NCI-H2029 treated with DMSO at 0.1 percent for 48 hours (cell line): ENCODE results near the gene BCL11B.
A peak's percentile ranks its signal among the peaks of the same experiment; 100 is the strongest.

Experiments
- DNase-seq: peaks from one replicate; lab custom pipeline; 2025; lab: John Stamatoyannopoulos, UW

BCL11B gene

DNA sequence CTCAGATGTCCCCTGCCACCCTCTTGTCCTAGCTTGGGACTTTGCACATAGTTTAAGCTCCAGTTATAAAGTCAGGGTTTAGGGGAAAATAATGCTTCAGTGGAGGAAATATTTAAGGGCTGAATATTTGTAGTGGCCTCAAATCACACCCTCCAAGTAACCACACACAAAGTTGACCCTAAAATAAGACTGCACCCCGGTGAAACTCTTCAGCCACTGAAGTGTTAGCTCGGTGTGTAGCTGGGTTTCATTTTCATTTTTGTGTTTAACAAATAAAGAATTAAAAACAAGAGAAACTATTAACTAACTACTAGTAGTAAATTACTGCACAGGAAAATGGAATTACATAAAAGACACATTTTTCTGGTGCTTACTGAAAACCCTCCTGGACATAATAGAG lies 14.8 kb upstream of the BCL11B start:
- DNase-seq, result no peak

DNA sequence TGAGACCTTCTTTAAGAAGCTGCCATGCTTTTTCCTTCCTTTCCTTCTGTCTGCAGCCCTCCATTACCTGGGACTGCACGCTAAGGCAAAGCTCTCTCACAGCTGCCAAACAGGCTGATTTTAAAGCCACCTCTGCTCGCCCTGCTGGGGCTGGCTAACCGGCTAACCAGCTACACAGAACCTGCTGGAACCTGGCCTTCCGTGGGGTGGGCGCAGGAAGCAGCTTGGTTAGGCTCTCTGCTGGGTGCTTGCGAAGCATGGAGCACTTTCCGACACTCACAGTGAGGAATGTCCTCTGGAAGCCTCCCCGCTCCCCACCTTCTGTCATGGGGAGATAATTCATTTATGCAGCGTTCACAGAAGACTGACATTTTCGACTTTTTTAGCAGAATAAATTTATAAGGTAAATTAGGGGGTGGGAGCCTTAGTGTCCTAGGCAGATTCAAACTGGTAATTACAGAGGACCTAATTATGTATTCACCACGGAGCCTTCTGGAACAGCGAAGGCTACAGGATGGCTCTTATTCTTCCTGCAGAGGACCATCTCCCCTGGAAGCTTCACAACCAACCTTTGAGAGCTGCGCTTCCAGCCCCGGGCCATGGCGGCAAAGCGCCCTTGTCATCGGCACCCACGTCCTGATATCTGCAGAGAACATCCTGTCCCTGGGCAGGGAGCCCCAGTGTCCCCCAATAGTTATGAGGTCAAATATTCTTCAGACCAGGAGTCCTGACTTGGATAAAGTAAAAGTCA lies 12.4 kb upstream of the BCL11B start:
- DNase-seq, result no peak

DNA sequence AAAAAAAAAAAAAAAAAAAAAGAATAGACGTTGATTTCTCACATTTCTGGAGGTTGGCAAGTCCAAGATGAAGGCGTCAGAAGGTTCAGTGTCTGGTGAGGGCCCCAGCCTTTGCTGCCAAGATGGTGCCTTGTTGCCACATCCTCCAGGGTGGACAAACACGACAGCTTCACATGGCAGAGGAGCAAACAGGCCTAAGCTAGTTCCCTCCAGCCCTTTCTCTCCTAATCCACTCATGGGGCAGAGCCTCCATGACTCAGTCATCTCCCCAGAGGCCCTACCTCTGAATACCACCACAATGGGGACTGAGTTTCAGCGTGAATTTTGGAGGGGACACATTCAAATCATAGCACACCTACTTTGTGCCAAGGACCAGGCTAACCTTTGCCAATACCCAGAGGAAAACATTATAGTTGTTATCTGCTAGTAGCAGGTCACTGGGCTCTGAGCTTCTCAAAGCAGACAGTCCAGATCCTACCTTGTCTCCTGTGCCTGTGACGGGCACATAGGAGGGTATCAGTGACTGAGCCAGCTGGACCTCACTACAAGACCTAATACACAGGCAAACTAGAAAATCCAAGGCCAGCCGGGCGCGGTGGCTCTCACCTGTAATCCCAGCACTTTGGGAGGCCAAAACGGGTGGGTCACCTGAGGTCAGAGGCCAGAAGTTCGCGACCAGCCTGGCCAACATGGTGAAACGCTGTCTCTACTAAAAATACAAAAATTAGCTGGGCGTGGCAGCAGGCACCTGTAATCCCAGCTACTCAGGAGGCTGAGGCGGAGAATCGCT lies 10.5 kb upstream of the BCL11B start:
- DNase-seq, result no peak

DNA sequence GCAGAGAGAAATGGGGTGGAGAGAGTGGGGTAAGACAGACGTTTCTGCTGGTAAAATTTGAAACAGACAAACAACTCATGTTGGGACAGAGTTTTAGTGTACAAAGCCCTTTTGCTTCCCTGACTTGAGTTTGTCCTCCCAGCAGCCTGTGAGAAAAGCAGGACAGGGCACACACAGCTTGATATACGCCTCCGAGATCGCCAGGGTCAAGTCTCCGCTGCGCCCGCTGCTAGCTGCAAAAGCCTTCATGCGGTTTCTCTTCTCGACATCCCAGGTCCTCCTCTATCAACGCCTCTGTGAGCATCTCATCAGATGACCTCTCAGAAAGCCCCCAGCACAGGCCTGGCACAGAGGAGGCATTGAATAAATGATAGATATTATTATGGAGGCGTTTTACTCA lies 9.4 kb upstream of the BCL11B start:
- DNase-seq, result no peak

DNA sequence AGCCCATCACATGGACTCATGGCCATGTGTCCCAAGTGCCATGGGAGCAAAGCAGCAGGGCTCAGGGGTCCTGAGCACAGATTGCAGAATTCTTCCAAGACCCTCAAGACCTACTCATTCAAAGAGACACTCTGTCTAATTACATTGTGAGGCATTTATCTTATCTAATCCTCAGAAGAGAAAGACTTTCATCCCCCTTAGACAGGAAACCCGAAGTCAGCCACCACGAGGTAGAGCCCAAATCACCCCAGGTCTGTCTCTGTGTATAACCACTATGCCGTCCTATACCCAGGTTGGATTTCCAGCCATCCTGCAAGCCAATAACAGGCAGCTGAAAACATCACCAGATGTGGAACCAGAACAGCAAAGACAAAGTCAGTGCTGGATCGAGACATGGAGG lies 8.9 kb upstream of the BCL11B start:
- DNase-seq, result no peak

DNA sequence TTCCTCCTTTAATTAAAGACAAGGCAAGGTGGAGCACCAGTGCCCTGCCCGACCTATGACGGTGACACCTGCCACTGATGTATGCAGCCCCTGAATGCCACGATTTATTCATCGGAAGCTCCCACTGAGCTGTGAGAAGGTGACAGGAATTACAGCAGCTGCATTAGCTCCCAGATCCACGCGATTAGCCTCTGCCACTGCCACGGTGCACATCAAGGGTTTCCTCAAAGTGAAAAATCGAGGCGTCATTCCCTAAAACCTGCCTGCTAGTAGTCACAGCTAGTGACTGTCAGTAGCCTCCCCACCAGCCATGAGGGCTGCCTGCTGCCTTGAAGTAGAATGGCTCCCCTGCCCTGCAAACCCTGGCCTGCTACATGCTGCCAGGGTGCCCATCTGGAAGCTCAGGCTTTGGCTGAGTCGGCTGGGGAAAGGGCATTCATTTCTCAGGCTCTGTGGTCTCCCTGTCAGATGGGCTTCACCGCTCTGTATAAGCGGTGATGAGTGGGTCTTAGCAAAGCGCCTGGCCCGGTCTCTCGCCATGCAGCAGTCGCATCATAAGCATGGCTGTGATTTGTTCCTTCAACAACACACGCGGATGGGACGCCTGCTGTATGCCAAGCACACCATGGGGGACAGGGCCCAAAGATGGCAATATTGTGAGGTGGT lies 8.2 kb upstream of the BCL11B start:
- DNase-seq, result no peak

DNA sequence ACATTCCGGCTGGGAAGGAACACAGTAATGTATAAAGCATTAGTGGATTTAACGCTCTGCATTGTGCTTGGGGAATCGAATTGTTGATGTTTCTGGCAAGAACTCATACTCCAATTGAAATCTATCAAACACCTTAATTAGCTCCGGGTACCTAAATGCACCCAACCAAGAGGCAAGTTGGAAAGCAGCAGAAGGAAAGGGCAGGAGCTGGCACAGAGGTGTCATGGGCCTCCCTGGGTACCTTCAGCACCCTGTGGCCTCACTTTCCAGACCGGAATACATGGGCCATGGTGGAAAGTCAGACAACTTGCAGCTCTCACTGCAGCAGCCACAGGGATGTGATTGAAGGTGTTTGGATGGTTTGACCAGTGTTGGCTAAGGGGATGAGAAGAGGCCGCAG lies 6.8 kb upstream of the BCL11B start:
- no peak for DNase-seq

DNA sequence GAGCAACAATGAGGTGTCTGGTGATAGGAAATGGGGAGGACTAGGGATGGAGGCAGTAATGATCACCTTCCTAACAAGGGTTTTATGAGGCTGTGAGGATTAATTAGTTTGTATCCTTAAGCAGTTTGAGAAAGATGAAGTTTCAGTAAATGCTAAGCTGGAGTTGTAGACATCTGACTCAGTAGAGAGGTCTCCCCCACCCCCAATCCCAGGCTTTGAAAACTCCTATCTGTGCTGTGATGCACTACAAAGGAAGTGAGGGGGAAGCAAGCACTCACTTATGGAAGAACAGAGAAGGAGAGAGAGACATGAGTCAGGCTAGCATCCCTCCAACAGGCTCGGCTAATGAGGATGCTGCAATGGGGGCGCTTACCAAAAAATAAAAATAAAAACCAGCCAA lies 5.5 kb upstream of the BCL11B start:
- DNase-seq, result no peak

DNA sequence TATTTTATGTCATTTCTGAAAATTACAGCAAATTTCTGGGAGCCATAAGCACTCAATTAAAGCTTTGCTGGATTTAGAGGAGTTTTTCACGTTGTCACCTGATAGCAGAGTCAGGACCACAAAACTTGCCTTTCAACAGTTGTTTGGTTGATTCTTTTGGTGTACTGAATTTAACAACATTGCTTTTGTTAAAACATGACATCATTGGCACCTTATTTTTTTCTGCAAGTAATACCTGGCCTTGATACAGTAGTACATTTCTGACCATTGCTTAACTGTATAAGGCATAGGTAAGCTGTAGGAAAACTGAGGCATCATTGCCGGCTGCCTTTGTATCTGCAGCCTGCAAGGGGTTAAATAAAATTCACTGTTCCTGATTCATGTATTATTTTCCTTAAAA lies 4.5 kb upstream of the BCL11B start:
- no peak for DNase-seq

DNA sequence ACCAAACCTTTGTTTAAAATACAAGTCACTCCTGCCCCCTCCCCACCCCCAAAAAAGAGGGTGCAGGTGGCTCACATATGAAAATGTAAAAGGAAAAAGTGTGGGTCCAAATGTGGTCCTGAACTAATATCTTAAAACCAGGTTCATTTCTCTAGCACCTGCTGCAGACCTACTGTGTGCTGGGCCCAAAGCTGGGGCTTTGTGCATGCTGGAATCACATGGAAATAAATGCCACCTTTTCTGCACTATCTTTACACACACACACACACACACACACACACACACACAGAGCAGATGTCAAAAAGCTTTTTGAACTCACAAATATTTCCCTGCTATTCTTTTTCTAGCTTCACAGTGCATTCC lies 3.2 kb upstream of the BCL11B start:
- no peak for DNase-seq

DNA sequence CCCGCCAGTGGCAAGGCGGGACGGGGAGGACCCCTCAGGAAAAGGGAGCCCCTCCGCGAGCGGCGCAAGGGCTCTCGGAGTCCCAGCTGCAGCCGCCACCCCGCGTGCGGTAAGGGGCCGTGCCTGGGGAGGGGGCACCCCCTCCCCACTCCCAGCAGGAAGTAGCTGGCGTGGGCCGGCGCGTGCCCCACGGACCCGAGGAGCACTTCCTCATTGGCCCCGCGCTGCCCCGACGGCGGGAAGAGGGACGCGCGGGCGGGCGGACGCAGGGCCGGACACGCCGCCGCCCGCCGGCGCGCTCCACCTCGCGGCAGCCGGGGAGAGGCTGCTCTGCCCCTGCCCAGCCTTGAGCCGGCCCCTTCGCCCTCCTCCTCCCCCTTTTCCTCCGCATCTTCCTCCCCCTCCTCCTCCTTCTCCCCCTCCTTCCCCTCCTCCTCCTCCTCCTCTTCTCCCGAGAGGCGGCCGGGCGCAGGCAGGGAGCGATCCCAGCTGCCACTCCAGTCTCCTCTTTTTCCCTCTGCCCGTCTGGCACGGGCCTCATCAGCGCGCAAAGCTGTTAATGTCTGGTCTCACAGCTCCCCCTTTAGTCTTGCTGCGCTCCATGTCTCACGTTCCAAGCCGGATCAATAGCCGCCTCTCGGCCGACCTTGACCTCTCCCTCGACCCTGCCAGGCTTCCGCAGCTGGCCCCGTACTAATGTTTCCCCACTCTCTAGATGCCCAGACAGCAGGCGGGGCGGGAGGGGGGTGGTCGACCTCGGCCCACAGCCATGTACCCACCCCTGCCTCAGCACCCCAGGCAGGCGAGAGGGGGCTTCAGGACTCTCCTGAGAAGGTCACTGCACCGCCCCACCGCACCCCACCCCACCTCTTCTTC lies 2.6 kb upstream of the BCL11B start:
- DNase-seq, result peak; percentile 56

DNA sequence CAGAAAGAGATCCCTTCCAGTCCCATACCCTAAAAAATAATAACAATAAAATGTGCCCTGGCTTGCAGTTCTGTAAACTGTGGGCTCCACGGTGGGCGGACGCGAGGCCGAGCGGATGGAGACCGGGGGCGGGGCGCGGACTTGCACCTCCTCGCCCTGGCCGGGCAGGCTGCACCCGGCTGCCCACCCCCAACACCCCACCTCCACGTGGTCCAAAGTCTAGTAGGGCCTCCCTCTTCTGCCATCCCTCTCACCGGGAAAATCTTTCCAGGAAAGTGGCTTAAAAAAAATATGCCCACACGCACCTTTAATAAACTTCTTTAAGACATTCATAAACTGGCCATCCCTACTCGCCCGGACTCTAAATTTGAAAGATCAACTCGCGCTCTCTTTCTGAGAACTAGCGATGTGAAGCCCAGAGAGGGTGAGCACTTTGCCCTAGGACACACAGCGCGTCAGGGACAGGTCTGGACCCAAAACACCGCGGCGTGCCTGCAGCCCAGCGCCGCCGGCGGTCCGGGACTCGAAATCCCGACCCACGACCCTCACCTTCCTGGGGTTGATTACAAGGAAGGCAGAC lies 1.9 kb upstream of the BCL11B start:
- DNase-seq, result no peak

DNA sequence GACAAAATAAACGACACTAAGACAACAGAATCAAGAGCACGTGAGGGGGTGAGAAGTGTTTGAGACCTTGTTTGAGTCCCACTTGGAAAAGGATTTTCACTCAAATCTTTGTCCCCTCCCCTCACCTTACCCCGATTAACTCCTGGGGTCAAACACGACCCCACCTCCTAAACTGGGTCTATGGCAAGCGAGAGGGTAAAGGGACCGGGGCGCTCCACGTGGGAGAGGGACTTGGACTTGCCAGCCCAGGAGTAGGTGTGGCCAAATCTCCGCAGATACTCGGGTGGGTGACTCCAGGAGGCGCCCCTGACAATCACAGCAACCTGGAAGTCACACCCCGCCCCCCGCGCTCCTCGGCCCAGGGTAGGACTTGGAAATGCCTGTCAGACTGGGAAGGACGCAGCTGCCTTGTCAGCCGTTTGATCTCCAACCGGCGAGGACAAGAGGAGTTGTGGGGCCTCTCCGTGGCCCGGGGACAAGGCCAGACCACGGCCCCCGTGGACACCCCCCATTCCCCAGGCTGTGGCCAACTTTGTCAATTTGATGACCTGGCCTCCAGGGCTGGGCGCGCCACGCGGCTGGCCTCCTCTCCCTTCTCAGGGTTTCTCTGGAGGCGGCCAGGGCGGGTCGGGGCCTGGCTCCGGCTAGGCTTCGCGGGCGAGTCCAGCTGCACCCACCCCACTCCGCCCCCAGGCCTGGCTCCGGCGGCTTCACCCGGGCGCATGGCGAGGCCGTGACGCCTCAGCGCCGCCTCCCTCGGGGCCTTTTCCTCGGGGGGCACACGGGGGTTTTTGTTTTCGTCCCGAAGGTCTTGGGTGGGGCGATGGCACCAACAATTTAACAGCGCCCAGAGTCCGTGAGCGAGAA lies 1.1 kb upstream of the BCL11B start:
- no peak for DNase-seq

DNA sequence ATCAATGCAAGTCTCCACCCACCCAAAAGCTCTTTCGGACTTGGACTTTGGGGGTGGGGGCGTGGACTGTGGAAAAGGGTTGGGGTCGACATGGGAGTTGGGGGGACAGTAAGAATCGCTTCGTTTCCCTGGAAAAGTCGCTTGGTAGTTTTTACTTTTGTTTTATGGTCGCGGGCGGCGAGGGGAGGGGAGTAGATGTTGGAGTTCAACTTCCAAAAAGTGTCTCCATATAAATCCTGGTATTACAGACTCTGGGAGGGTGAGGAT lies 568 bp upstream of the BCL11B start:
- DNase-seq, result no peak

DNA sequence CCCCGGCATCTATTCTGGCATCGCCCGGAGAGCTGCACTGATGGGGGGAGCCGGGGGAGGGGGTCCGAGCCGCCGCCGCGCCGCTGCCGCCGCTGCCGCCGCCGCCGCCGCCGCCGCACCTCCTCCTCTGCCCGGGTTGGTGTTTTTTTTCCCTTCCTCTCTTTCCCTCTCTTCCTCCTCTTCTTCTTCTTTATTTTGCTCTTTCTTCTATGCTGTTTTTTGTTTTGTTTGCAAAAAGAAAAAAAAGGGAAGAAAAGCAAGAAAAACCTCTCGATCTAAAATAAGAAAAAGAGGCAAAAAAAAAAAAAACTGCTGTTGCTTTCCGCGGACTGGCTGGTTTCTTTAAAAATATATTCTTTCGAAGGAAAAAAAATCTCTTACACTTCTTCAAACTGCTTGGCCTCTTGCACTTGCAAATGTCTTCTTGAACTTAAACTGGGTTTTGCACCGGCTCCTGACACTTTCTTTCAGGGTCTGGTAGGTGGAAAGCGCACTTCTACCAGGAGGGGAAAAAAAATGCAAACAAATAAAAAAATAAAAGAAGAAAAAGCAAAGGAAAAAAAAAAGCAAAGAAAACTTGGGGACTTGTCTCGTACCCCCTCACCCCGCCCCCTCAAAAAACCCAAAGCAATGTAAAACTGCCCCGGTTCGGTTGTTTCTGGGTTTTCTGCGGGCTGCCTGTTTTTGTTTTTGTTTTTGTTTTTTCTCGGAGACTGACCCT lies 616 bp downstream of the BCL11B start:
- no peak for DNase-seq

DNA sequence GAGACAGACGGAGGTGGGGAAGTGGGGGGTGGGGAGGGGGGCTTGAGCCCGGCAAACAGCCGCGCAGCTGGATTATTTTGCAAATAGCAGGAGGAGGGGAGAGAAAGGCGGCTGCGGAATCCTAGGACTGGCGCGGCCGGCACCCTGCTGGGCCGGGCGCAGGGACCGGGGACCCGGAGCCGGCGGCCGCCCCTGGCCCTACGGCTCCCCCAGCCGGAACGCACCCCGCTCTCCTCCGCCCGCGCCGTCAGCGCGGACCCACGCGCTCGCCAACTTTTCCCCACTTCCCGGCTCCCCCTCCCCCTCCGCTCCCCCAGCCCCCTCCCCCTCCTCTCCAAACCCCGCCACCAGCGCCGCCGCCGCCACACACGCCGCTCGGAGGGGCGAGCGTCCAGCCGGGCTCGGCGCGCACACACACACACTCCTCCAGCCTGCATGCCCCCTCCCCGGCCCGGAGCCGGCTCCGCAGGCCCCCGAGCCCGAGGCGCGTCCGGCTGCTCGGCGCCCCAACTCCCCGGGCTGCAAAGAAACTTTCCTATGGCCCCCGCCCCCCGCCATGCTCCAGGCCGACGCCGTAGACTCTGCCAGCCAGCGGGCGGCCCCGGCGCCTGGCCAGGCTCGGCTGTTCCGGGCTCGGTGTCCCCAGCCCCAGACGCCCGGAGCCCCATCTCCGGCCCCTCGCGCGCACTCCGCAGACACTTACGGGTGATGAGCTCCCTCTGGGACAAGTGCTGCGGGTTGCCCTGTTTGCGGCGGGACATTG lies 1.4 kb downstream of the BCL11B start:
- no peak for DNase-seq

DNA sequence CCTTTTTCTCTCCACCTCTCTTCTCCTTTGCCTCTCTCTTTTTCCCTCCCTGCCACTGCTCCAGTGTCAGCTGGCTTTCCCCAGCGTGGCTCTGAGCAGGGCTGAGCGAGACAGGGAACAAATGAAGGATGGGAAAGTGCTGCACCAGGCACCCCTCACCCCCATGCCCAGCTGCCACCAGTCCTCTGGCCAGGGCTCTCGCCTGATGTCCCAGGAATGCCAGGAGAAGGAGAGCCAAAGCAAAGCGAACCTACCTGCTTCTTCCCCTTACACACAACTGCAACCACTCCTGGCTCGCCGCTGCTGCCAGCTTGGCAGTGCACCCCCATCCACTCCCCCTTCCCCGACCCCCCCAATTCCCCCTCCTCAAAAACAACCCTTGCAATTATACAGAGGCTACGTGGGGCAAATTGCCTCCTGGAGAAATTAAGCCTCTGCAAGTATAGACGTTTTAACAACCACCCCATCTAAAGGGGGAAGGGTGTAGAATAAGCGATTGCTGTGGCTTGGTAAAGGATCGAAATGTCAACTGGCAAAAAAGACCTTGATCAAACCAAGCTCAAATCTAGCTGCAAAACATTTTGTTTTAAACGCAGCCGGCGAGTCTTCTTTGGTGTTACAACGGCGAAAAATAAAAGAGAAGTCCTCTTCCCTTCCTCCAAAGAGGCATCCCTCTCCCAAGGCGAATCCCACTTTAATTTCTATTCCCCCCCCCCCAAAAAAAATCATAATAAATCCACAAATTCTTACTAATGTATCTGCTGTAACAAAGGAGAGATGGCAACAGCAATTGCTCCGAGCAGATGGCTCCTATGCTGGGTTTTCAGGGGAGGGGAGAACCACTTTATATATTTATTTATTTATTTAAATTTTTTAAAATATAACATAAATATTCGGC lies 2.9 kb downstream of the BCL11B start:
- no peak for DNase-seq
